Measurements from ENCODE around the gene DOCK4. TPM values are rescaled to one million over a fixed set of nuclear protein-coding genes. Genes with fewer than 3 reads are reported as not detected.

The DOCK4 gene
- total and polyA plus RNA-seq, 10 of the 15 experiments (the other 5 are each of a cell fraction or from before 2014, with no cell fraction given), result 0.03 to 0.73 (median 0.38) TPM

GRCh38 chr7:111752022-111752582 is 454.1 kb downstream of the DOCK4 start (continued):
- TF ChIP-seq IRF3 (IDR thresholded peaks at IDR 0.05), result no peak
- TF ChIP-seq HDAC2 (IDR thresholded peaks at IDR 0.05), result no peak
- TF ChIP-seq NFYA (IDR thresholded peaks at IDR 0.05; ENCODE audit: borderline replicate concordance, low read depth, low read length), result no peak
- no peak for TF ChIP-seq SREBF2 (IDR thresholded peaks at IDR 0.05; ENCODE audit: low read length)
- no peak for TF ChIP-seq PRDM15 (CRISPR knock-in tag; IDR thresholded peaks at IDR 0.05)
- no peak for TF ChIP-seq NFYB (IDR thresholded peaks at IDR 0.05; ENCODE audit: insufficient read depth, low read depth, low read length)
- TF ChIP-seq GATAD2B (conservative IDR thresholded peaks at IDR 0.05; ENCODE audit: low read depth), result no peak
- TF ChIP-seq ZBED1 (IDR thresholded peaks at IDR 0.05; ENCODE audit: borderline replicate concordance), result no peak
- TF ChIP-seq BMI1 (IDR thresholded peaks at IDR 0.05; ENCODE audit: borderline replicate concordance), result no peak
- TF ChIP-seq POLR2AphosphoS2 (IDR thresholded peaks at IDR 0.05; ENCODE audit: low read depth, low read length), result no peak
- no peak for TF ChIP-seq CEBPB (IDR thresholded peaks at IDR 0.05; ENCODE audit: borderline replicate concordance in 1 of 2, low read depth in 2 of 2, low read length in 2 of 2)
- TF ChIP-seq ZNF274 (IDR thresholded peaks at IDR 0.05; ENCODE audit: insufficient read depth, insufficient read length), result no peak
- TF ChIP-seq HDGF (IDR thresholded peaks at IDR 0.05), result no peak
- TF ChIP-seq FOS (IDR thresholded peaks at IDR 0.05; ENCODE audit: borderline replicate concordance, extremely low read depth, insufficient read length), result no peak
- no peak for TF ChIP-seq NR2F1 (conservative IDR thresholded peaks at IDR 0.05)
